HepG2 (cell line): Measurements from ENCODE around the gene FRMD8. TPM values are rescaled to one million over a fixed set of nuclear protein-coding genes. Genes with fewer than 3 reads are reported as not detected.

Experiments
- ATM ChIP-seq: fragments of 450-650 bp; IDR thresholded peaks from 2 replicates; pipeline ENCODE4 v1.7.1; 2017; ENCODE audit warnings: mild to moderate bottlenecking, borderline replicate concordance
- CBX2 ChIP-seq, 2 experiments: fragments of 200-600 bp in 1 of 2; sonication (generic); formaldehyde crosslinking in 1 of 2; IDR thresholded peaks; 2 replicates each; pipeline versions ENCODE4 v1.7.0 to v1.8.1; 2018 to 2022; ENCODE audit warnings: low read depth in 2 of 2, low read length in 1 of 2, mild to moderate bottlenecking in 1 of 2, missing genetic modification reagents in 1 of 2
- FOXO1 ChIP-seq: sonication (generic); formaldehyde crosslinking; IDR thresholded peaks from 2 replicates; pipeline ENCODE4 v1.4.0; 2020; ENCODE audit warnings: missing genetic modification reagents
- HOXA9 ChIP-seq: sonication (generic); formaldehyde crosslinking; IDR thresholded peaks from 2 replicates; pipeline ENCODE4 v1.8.1; 2022; ENCODE audit warnings: missing genetic modification reagents, mild to moderate bottlenecking, moderate library complexity, borderline replicate concordance
- MAF1 ChIP-seq: sonication (generic); formaldehyde crosslinking; IDR thresholded peaks from 2 replicates; pipeline ENCODE4 v1.5.0; 2020; ENCODE audit warnings: missing genetic modification reagents, borderline replicate concordance
- NFATC3 ChIP-seq: sonication (generic); formaldehyde crosslinking; IDR thresholded peaks from 2 replicates; pipeline ENCODE4 v1.5.1; 2020; ENCODE audit warnings: mild to moderate bottlenecking, missing genetic modification reagents
- NFKB2 ChIP-seq: sonication (generic); formaldehyde crosslinking; IDR thresholded peaks from 2 replicates; pipeline ENCODE4 v1.4.0; 2020; ENCODE audit warnings: missing genetic modification reagents, borderline replicate concordance
- RAD51 ChIP-seq: fragments of 450-650 bp; IDR thresholded peaks from 2 replicates; pipeline ENCODE4 v1.6.1; 2016; ENCODE audit warnings: borderline replicate concordance
- RFX5 ChIP-seq: IDR thresholded peaks from 2 replicates; pipeline ENCODE4 v1.6.1; 2011; ENCODE audit warnings: low read depth, low read length, improper control_type of control experiment
- TEAD3 ChIP-seq: optimal IDR thresholded peaks from 2 replicates; pipeline ENCODE3; 2016; ENCODE audit warnings: borderline replicate concordance
- ZNF891 ChIP-seq: sonication (generic); formaldehyde crosslinking; IDR thresholded peaks from 2 replicates; pipeline ENCODE4 v1.5.0; 2020; ENCODE audit warnings: mild to moderate bottlenecking, missing genetic modification reagents
- ZSCAN29 ChIP-seq: sonication (generic); formaldehyde crosslinking; conservative IDR thresholded peaks from 2 replicates; pipeline ENCODE4 v1.4.0; 2020; ENCODE audit warnings: mild to moderate bottlenecking, missing genetic modification reagents
- polyA plus RNA-seq, 8 experiments: library from polyadenylated mRNA; depleted of rRNA in 3 of 8; stranded (reverse) in 7 of 8; unstranded in 1 of 8; fragments of >200 nt; fragmentation: Illumina TruSeq in 4 of 8; extraction: Trizol in 4 of 8; gene quantifications; 2 replicates each; pipeline versions ENCODE4 v1.2.1 to v1.2.3, GENCODE V29; 2011 to 2016; ENCODE audit warnings: low read depth in 4 of 8, missing spikeins in 1 of 8, mixed read lengths in 1 of 8; ENCODE audit not compliant: insufficient read depth in 1 of 8
- total RNA-seq, 5 experiments: library from RNA; depleted of rRNA; stranded (reverse); fragments of >200 nt; fragmentation: Illumina TruSeq; extraction: Trizol; gene quantifications; 2 replicates each; pipeline ENCODE4 v1.2.3, GENCODE V29; 2016; ENCODE audit warnings: low read depth in 1 of 5
- TF ChIP-seq, protein P1 (sequence below): sonication (generic); formaldehyde crosslinking; IDR thresholded peaks from 2 replicates; pipeline ENCODE4 v1.5.1; 2020; ENCODE audit warnings: missing genetic modification reagents, mild to moderate bottlenecking, borderline replicate concordance
- TF ChIP-seq, protein P2 (sequence below): sonication (generic); formaldehyde crosslinking; IDR thresholded peaks from 2 replicates; pipeline ENCODE4 v1.5.0; 2020; ENCODE audit warnings: mild to moderate bottlenecking, missing genetic modification reagents
- TF ChIP-seq, protein P3 (sequence below): sonication (generic); formaldehyde crosslinking; IDR thresholded peaks from 2 replicates; pipeline ENCODE4 v1.5.0; 2020; ENCODE audit warnings: missing genetic modification reagents, mild to moderate bottlenecking, borderline replicate concordance
- TF ChIP-seq, protein P4 (sequence below): sonication (generic); formaldehyde crosslinking; IDR thresholded peaks from 2 replicates; pipeline ENCODE4 v1.4.0; 2020; ENCODE audit warnings: missing genetic modification reagents
- TF ChIP-seq, protein P5 (sequence below), 2 experiments: sonication (generic) in 1 of 2; formaldehyde crosslinking in 1 of 2; IDR thresholded peaks; 2 replicates each; pipeline versions ENCODE4 v1.4.0 to v1.6.1; 2018 to 2020; ENCODE audit warnings: missing genetic modification reagents in 2 of 2, borderline replicate concordance in 1 of 2, low read depth in 1 of 2, mild to moderate bottlenecking in 1 of 2, missing biosample characterization in 1 of 2
- TF ChIP-seq, protein P6 (sequence below): sonication (generic); formaldehyde crosslinking; IDR thresholded peaks from 2 replicates; pipeline ENCODE4 v1.4.0; 2020; ENCODE audit warnings: missing genetic modification reagents

The FRMD8 gene
- total and polyA plus RNA-seq, 2 of the 13 experiments (the other 11 are each of a cell fraction or from before 2014, with no cell fraction given) = 5.8 to 20.6 TPM

DNA sequence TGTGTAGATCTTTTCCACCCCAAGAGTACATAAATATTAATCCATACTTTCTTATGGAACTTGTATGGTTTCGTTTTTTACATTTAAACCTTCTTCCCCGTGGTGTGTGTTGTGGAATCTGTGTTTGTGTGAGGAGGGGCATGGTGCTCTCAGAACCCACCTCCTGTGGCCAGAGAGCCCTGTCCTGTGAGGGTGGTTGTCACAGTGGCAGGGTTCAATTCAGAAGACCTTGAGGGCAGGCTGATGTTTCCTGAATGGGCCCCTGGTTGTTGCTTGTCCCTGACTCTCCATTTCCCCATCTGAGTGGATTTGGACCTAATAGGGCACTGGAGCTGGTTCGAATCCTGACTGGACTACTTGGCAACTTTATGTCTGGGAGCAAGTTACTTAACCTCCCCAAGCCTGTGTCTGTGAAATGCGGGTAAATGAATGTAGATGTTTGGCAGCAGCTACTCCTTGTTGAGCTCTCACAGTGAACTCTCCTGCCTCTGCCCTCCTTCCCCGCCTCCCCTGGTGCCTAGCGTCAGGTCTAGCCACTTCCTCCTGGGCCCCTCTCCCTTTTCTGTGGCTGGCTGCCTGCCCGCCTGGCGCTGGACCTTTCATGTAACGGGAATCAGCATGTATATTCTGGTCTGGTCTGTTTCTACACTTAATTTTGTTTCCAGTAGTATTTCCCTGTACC lies 43.4 kb downstream of the FRMD8 start (continued):
- TF ChIP-seq, protein P1, sequence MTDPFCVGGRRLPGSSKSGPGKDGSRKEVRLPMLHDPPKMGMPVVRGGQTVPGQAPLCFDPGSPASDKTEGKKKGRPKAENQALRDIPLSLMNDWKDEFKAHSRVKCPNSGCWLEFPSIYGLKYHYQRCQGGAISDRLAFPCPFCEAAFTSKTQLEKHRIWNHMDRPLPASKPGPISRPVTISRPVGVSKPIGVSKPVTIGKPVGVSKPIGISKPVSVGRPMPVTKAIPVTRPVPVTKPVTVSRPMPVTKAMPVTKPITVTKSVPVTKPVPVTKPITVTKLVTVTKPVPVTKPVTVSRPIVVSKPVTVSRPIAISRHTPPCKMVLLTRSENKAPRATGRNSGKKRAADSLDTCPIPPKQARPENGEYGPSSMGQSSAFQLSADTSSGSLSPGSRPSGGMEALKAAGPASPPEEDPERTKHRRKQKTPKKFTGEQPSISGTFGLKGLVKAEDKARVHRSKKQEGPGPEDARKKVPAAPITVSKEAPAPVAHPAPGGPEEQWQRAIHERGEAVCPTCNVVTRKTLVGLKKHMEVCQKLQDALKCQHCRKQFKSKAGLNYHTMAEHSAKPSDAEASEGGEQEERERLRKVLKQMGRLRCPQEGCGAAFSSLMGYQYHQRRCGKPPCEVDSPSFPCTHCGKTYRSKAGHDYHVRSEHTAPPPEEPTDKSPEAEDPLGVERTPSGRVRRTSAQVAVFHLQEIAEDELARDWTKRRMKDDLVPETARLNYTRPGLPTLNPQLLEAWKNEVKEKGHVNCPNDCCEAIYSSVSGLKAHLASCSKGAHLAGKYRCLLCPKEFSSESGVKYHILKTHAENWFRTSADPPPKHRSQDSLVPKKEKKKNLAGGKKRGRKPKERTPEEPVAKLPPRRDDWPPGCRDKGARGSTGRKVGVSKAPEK = no peak
- no peak for TF ChIP-seq FOXO1
- TF ChIP-seq ZSCAN29 (CRISPR knock-in tag) = no peak
- TF ChIP-seq, protein P2, sequence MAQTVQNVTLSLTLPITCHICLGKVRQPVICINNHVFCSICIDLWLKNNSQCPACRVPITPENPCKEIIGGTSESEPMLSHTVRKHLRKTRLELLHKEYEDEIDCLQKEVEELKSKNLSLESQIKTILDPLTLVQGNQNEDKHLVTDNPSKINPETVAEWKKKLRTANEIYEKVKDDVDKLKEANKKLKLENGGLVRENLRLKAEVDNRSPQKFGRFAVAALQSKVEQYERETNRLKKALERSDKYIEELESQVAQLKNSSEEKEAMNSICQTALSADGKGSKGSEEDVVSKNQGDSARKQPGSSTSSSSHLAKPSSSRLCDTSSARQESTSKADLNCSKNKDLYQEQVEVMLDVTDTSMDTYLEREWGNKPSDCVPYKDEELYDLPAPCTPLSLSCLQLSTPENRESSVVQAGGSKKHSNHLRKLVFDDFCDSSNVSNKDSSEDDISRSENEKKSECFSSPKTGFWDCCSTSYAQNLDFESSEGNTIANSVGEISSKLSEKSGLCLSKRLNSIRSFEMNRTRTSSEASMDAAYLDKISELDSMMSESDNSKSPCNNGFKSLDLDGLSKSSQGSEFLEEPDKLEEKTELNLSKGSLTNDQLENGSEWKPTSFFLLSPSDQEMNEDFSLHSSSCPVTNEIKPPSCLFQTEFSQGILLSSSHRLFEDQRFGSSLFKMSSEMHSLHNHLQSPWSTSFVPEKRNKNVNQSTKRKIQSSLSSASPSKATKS (CRISPR knock-in tag) = no peak
- TF ChIP-seq ZNF891 (CRISPR knock-in tag) = no peak
- TF ChIP-seq, protein P3, sequence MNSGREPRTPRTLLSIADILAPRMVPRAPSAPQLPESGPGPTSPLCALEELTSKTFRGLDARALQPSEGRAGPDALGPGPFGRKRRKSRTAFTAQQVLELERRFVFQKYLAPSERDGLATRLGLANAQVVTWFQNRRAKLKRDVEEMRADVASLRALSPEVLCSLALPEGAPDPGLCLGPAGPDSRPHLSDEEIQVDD (CRISPR knock-in tag) = no peak
- TF ChIP-seq, protein P4, sequence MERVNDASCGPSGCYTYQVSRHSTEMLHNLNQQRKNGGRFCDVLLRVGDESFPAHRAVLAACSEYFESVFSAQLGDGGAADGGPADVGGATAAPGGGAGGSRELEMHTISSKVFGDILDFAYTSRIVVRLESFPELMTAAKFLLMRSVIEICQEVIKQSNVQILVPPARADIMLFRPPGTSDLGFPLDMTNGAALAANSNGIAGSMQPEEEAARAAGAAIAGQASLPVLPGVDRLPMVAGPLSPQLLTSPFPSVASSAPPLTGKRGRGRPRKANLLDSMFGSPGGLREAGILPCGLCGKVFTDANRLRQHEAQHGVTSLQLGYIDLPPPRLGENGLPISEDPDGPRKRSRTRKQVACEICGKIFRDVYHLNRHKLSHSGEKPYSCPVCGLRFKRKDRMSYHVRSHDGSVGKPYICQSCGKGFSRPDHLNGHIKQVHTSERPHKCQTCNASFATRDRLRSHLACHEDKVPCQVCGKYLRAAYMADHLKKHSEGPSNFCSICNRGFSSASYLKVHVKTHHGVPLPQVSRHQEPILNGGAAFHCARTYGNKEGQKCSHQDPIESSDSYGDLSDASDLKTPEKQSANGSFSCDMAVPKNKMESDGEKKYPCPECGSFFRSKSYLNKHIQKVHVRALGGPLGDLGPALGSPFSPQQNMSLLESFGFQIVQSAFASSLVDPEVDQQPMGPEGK = no peak
- no peak for TF ChIP-seq NFKB2 (CRISPR knock-in tag)
- no peak for TF ChIP-seq RAD51
- no peak for TF ChIP-seq HOXA9
- TF ChIP-seq, protein P5, sequence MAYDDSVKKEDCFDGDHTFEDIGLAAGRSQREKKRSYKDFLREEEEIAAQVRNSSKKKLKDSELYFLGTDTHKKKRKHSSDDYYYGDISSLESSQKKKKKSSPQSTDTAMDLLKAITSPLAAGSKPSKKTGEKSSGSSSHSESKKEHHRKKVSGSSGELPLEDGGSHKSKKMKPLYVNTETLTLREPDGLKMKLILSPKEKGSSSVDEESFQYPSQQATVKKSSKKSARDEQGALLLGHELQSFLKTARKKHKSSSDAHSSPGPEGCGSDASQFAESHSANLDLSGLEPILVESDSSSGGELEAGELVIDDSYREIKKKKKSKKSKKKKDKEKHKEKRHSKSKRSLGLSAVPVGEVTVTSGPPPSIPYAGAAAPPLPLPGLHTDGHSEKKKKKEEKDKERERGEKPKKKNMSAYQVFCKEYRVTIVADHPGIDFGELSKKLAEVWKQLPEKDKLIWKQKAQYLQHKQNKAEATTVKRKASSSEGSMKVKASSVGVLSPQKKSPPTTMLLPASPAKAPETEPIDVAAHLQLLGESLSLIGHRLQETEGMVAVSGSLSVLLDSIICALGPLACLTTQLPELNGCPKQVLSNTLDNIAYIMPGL (CRISPR knock-in tag; IDR thresholded peaks at IDR 0.05; ENCODE audit: borderline replicate concordance in 1 of 2, low read depth in 1 of 2) = no peak
- TF ChIP-seq, protein P6, sequence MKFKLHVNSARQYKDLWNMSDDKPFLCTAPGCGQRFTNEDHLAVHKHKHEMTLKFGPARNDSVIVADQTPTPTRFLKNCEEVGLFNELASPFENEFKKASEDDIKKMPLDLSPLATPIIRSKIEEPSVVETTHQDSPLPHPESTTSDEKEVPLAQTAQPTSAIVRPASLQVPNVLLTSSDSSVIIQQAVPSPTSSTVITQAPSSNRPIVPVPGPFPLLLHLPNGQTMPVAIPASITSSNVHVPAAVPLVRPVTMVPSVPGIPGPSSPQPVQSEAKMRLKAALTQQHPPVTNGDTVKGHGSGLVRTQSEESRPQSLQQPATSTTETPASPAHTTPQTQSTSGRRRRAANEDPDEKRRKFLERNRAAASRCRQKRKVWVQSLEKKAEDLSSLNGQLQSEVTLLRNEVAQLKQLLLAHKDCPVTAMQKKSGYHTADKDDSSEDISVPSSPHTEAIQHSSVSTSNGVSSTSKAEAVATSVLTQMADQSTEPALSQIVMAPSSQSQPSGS (CRISPR knock-in tag) = no peak
- TF ChIP-seq ATM = no peak
- peak; percentile 21 for TF ChIP-seq TEAD3 (CRISPR knock-in tag)
- no peak for TF ChIP-seq CBX2 (IDR thresholded peaks at IDR 0.05; ENCODE audit: low read depth, low read length)
- no peak for TF ChIP-seq CBX2 (CRISPR knock-in tag; IDR thresholded peaks at IDR 0.05; ENCODE audit: low read depth)
- no peak for TF ChIP-seq RFX5
- TF ChIP-seq MAF1 = no peak
- no peak for TF ChIP-seq NFATC3
